Measurements from ENCODE around the gene GFOD1. TPM values are rescaled to one million over a fixed set of nuclear protein-coding genes. Genes with fewer than 3 reads are reported as not detected.

GFOD1 gene
- total and polyA plus RNA-seq, 8 donors, result 5.7 to 19.6 (median 8.2) TPM

DNA sequence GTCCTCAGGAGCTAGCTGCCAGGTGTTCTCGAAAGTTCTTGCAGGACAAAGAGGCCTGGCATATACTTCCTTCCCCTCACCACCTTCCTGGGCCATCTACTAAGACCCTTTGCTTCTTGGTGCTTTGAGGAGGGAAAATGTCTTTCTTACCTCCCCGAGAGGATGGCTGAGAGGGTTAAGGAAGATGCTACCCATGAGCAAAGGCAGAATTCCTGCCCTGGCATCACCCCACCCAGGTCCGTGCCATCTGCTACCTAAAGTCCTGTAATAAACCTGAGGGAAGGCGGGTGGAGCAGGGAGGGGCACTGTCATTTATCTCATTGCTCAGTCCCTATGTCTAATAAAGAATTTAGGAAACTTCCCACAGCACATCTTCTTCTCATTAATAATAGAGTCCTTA, 16.2 kb downstream of the GFOD1 start:
- peaks cover 0 to 20% of the 10 kb centered on the region in 2 donors for H3K4me1 ChIP-seq
- H3K27me3 ChIP-seq, result no peaks in the 10 kb centered on the region
- ATAC-seq, result no peak
- DNase-seq, result no peak
- TF ChIP-seq, protein P1, sequence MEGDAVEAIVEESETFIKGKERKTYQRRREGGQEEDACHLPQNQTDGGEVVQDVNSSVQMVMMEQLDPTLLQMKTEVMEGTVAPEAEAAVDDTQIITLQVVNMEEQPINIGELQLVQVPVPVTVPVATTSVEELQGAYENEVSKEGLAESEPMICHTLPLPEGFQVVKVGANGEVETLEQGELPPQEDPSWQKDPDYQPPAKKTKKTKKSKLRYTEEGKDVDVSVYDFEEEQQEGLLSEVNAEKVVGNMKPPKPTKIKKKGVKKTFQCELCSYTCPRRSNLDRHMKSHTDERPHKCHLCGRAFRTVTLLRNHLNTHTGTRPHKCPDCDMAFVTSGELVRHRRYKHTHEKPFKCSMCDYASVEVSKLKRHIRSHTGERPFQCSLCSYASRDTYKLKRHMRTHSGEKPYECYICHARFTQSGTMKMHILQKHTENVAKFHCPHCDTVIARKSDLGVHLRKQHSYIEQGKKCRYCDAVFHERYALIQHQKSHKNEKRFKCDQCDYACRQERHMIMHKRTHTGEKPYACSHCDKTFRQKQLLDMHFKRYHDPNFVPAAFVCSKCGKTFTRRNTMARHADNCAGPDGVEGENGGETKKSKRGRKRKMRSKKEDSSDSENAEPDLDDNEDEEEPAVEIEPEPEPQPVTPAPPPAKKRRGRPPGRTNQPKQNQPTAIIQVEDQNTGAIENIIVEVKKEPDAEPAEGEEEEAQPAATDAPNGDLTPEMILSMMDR (IDR thresholded peaks at IDR 0.05), result no peak
- intact Hi-C loops (cut with DNase I), result no loop called here
- no peak overlapping the region for H3K4me3 ChIP-seq
- no peak overlapping the region for H3K27ac ChIP-seq
- H3K36me3 ChIP-seq, result peaks cover 0 to 5% of the 10 kb centered on the region in 2 donors
- no peaks in the 10 kb centered on the region for H3K9me3 ChIP-seq

DNA sequence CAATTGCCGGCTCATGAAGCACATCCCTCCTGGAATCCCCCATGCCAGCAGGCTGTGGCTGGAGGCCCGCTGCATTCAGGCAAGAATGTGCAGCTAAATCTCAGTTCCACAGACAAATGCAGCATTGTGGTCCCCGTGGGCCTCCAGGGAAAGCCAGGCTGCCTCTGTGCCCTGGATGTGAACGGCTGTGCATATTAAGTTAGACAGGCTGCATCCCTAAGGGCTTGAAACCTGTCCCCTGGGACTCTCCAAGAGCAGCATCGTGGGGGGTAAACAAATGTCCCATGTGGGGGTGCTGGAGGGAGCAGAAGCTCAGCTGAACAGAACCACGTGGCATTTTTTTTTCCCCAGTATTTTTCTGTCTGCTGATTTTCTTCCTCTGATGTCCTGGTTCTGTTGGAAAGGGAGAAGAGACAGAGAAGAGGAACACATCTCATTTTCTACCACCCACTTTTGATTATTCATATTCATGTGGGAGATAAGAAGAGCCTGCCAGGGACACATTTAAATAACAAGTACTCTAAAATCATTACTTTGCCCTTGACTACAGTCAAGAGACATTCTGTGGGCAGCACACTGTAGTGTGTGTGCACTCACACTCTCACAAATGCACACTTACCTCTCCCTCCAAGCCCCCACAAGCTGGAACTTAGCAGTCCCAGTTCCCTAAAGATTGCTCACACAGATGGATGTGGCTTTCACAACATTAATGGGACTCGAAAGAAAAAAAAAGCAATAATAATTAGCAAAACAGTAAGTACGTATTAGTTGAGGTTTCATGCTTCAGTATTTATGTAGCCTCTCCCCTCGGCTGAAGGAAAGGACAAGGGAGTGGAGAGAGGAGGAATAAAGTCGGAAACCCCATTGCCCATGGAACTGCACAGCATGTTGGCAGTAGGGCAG, 16.9 kb downstream of the GFOD1 start:
- Histone ChIP-seq H3K27ac (no peak overlapping the region), H3K27me3 (no peaks in the 10 kb centered on the region), H3K4me3 (no peak overlapping the region), H3K36me3 (peaks cover 0 to 5% of the 10 kb centered on the region in 2 donors), H3K4me1 (peaks cover 0 to 27% of the 10 kb centered on the region in 2 donors), H3K9me3 (no peaks in the 10 kb centered on the region)
- TF ChIP-seq, protein P1 (IDR thresholded peaks at IDR 0.05), result no peak
- DNase-seq (no peak), ATAC-seq (no peak)
- intact Hi-C loops (cut with DNase I), result no loop called here

DNA sequence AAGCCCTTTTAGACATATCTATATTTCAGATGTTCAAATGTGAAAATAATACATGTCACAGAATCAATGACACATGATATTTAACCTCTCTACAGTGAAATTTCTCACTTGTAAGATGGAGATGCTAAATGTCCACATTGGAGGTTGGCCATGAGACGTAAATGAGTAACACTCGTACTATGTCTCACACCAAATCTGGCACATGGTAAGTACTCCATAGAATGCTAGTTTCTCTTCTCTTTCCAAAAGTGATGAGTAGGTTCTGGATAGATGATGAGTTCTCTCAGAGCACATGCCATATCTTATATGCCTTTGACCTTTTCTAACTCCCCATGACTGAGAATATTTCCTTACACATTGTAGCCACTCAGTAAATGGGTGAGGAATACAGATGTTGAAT, 17.7 kb downstream of the GFOD1 start:
- no peak overlapping the region for H3K27ac ChIP-seq
- no peak overlapping the region for H3K4me3 ChIP-seq
- DNase-seq, result no peak
- peaks cover 0 to 5% of the 10 kb centered on the region in 2 donors for H3K36me3 ChIP-seq
- no peaks in the 10 kb centered on the region for H3K9me3 ChIP-seq
- H3K27me3 ChIP-seq, result no peaks in the 10 kb centered on the region
- ATAC-seq, result no peak
- TF ChIP-seq, protein P1 (IDR thresholded peaks at IDR 0.05), result no peak
- intact Hi-C loops (cut with DNase I), result no loop called here
- peaks cover 0 to 32% of the 10 kb centered on the region in 2 donors for H3K4me1 ChIP-seq

DNA sequence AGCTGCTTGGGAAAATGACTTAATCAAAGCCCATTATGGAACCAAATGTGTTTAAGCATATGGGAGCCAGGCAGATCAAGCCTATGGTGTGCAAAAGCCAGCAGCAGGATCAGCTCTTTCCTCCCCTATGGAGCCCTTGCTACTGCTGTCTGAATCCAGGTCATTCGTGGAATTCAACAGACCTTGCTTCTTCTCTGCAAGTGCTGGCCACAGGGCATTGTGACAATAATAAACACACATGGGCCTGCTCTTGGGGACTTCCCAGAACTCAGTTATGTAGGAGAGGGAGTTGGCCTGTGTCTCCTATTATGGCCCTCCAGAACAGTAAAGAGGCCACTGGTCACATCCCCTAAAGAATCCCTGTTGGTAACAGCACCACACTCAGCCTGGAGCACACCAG, 18.6 kb downstream of the GFOD1 start:
- no peaks in the 10 kb centered on the region for H3K27me3 ChIP-seq
- TF ChIP-seq, protein P1 (IDR thresholded peaks at IDR 0.05), result no peak
- intact Hi-C loops (cut with DNase I), result no loop called here
- ATAC-seq (no peak), DNase-seq (no peak)
- no peak overlapping the region for H3K4me3 ChIP-seq
- peaks cover 0 to 5% of the 10 kb centered on the region in 2 donors for H3K36me3 ChIP-seq
- no peak overlapping the region for H3K27ac ChIP-seq
- peaks cover 0 to 27% of the 10 kb centered on the region in 2 donors for H3K4me1 ChIP-seq
- H3K9me3 ChIP-seq, result no peaks in the 10 kb centered on the region

DNA sequence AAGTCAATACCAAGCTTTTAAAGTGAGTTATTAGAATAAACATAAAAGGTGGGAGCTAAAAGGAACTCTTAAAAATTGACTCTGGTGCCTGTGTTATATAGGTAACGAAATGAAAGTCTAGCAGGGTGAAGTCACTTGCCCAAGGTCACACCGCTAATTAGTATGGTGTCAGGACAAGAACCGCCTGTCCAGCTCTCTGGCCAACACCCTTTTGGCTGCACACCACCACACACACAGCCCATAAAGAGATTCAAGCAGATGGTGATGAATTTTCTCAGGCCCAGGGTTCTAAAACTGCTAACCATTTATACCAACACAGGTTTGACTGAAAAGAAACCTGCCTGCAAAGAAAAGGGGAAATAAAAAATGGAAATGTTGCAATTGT, 20.2 kb downstream of the GFOD1 start:
- no peaks in the 10 kb centered on the region for H3K27me3 ChIP-seq
- TF ChIP-seq, protein P1 (IDR thresholded peaks at IDR 0.05), result no peak
- no peak for DNase-seq
- H3K4me1 ChIP-seq, result peaks cover 7 to 38% of the 10 kb centered on the region in 2 donors
- H3K27ac ChIP-seq, result no peak overlapping the region
- no peak overlapping the region for H3K4me3 ChIP-seq
- intact Hi-C loops (cut with DNase I), result no loop called here
- no peaks in the 10 kb centered on the region for H3K9me3 ChIP-seq
- ATAC-seq, result no peak
- H3K36me3 ChIP-seq, result peaks cover 0 to 5% of the 10 kb centered on the region in 2 donors
